ENCODE data around the gene KCNH1.

The KCNH1 gene

GRCh38 chr1:210653771-210654170 is 480.2 kb downstream of the KCNH1 start:
- H3K4me3 ChIP-seq (ENCODE audit: low read depth, low read length): no peak overlapping the region
- TF ChIP-seq, protein P1, sequence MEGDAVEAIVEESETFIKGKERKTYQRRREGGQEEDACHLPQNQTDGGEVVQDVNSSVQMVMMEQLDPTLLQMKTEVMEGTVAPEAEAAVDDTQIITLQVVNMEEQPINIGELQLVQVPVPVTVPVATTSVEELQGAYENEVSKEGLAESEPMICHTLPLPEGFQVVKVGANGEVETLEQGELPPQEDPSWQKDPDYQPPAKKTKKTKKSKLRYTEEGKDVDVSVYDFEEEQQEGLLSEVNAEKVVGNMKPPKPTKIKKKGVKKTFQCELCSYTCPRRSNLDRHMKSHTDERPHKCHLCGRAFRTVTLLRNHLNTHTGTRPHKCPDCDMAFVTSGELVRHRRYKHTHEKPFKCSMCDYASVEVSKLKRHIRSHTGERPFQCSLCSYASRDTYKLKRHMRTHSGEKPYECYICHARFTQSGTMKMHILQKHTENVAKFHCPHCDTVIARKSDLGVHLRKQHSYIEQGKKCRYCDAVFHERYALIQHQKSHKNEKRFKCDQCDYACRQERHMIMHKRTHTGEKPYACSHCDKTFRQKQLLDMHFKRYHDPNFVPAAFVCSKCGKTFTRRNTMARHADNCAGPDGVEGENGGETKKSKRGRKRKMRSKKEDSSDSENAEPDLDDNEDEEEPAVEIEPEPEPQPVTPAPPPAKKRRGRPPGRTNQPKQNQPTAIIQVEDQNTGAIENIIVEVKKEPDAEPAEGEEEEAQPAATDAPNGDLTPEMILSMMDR (IDR thresholded peaks at IDR 0.05; ENCODE audit: low read depth, low read length): no peak
- no peak for DNase-seq (ENCODE audit: low read depth, low spot score)
- in situ Hi-C loops (cut with HindIII; ENCODE audit: low sequenced_read_pairs): no loop called here

GRCh38 chr1:210652329-210652954 is 481.5 kb downstream of the KCNH1 start:
- DNase-seq (ENCODE audit: low read depth, low spot score): no peak
- no peak overlapping the region for H3K4me3 ChIP-seq (ENCODE audit: low read depth, low read length)
- in situ Hi-C loops (cut with HindIII; ENCODE audit: low sequenced_read_pairs): no loop called here
- TF ChIP-seq, protein P1 (IDR thresholded peaks at IDR 0.05; ENCODE audit: low read depth, low read length): no peak

GRCh38 chr1:210650403-210650802 is 483.5 kb downstream of the KCNH1 start:
- no peak for DNase-seq (ENCODE audit: low read depth, low spot score)
- TF ChIP-seq, protein P1 (IDR thresholded peaks at IDR 0.05; ENCODE audit: low read depth, low read length): no peak
- in situ Hi-C loops (cut with HindIII; ENCODE audit: low sequenced_read_pairs): no loop called here
- H3K4me3 ChIP-seq (ENCODE audit: low read depth, low read length): no peak overlapping the region

GRCh38 chr1:210648588-210649269 is 485.2 kb downstream of the KCNH1 start:
- TF ChIP-seq, protein P1 (IDR thresholded peaks at IDR 0.05; ENCODE audit: low read depth, low read length): no peak
- no peak overlapping the region for H3K4me3 ChIP-seq (ENCODE audit: low read depth, low read length)
- no peak for DNase-seq (ENCODE audit: low read depth, low spot score)
- in situ Hi-C loops (cut with HindIII; ENCODE audit: low sequenced_read_pairs): no loop called here

GRCh38 chr1:210647406-210648333 is 486.3 kb downstream of the KCNH1 start:
- H3K4me3 ChIP-seq (ENCODE audit: low read depth, low read length): no peak overlapping the region
- in situ Hi-C loops (cut with HindIII; ENCODE audit: low sequenced_read_pairs): no loop called here
- TF ChIP-seq, protein P1 (IDR thresholded peaks at IDR 0.05; ENCODE audit: low read depth, low read length): no peak
- peak; percentile 85 for DNase-seq (ENCODE audit: low read depth, low spot score)

DNA sequence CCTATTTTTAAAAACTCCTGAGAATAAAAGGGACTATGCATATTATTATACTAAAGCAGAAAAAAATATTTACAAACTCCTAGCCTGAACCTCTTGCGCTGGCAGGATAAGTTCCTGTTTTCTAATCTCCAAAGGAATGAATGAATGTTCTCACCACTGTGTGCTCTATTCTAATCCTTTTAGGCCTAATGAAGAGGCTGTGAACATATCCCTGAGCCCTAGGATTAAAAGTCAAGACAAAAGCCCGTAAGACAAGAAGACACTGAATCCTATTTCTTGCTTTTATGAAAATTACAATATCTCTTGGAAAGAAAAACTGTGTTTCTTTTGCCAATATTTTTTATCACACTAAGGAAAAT is 487.7 kb downstream of the KCNH1 start:
- in situ Hi-C loops (cut with HindIII; ENCODE audit: low sequenced_read_pairs): no loop called here
- H3K4me3 ChIP-seq (ENCODE audit: low read depth, low read length): no peak overlapping the region
- no peak for DNase-seq (ENCODE audit: low read depth, low spot score)
- TF ChIP-seq, protein P1 (IDR thresholded peaks at IDR 0.05; ENCODE audit: low read depth, low read length): no peak
